Measurements from ENCODE around the gene EIF4E2.

GRCh38 chr2:232550354-232551249, at the start of gene EIF4E2, which contains the start of gene TIGD1:
- no peak for TF ChIP-seq EZH2phosphoT487 (IDR thresholded peaks at IDR 0.05)
- TF ChIP-seq EZH2 (IDR thresholded peaks at IDR 0.05), result peak; percentile 62
- TF ChIP-seq CTCF (IDR thresholded peaks at IDR 0.05), result peak; percentile 39
